CD4-positive, alpha-beta memory T cell (primary cell): ENCODE measurements around the gene PPP2R1A. TPM values are rescaled to one million over a fixed set of nuclear protein-coding genes. Genes with fewer than 3 reads are reported as not detected.

Source experiments
- CTCF ChIA-PET: fragments of 350-600 bp; sonication (Branson Sonifier 250); formaldehyde crosslinking; loops from one replicate; lab custom pipeline; 2021; ENCODE audit warnings: inconsistent platforms; ENCODE audit not compliant: partially characterized antibody; lab: Charles Lee
- POLR2A ChIA-PET: fragments of 350-600 bp; sonication (Branson Sonifier 250); formaldehyde crosslinking; loops from one replicate; lab custom pipeline; 2021; ENCODE audit not compliant: partially characterized antibody; lab: Charles Lee
- DNase-seq, 5 donors: peaks; one replicate each; pipeline versions ENCODE4 v3.0.0 to v3.0.0-alpha.2; 2020 to 2022; ENCODE audit warnings: mixed read lengths in 1 of 5
- H3K27ac ChIP-seq: one replicate; pipeline ENCODE4 v1.7.0; 2013; ENCODE audit warnings: low read depth, low read length
- H3K27me3 ChIP-seq: 2 replicates; pipeline ENCODE4 v1.7.0; 2013; ENCODE audit warnings: mild to moderate bottlenecking, low read length, moderate library complexity; ENCODE audit not compliant: insufficient read depth
- H3K36me3 ChIP-seq: 2 replicates; pipeline ENCODE4 v1.7.0; 2013; ENCODE audit warnings: mild to moderate bottlenecking, low read length, moderate library complexity; ENCODE audit not compliant: insufficient read depth
- H3K4me1 ChIP-seq: 2 replicates; pipeline ENCODE4 v1.7.0; 2013; ENCODE audit warnings: mild to moderate bottlenecking, low read length, moderate library complexity; ENCODE audit not compliant: insufficient read depth
- H3K4me3 ChIP-seq, 2 donors: one replicate each; pipeline ENCODE4 v1.7.0; 2013; ENCODE audit warnings: low read length in 2 of 2, mild to moderate bottlenecking in 1 of 2
- H3K9me3 ChIP-seq, 2 donors: one replicate each; pipeline ENCODE4 v1.7.0; 2013; ENCODE audit warnings: low read length in 2 of 2, control low read depth in 1 of 2; ENCODE audit not compliant: control insufficient read depth in 1 of 2
- H3K27ac Mint-ChIP-seq, 7 donors: one replicate each; pipeline ENCODE4 v1.8.0; 2020 to 2021; ENCODE audit warnings: mixed read lengths in 7 of 7, mild to moderate bottlenecking in 6 of 7, inconsistent platforms in 3 of 7, moderate library complexity in 3 of 7
- H3K27me3 Mint-ChIP-seq, 2 donors: one replicate each; pipeline ENCODE4 v1.8.0; 2020 to 2021; ENCODE audit warnings: mixed read lengths in 2 of 2
- H3K36me3 Mint-ChIP-seq, 2 donors: one replicate each; pipeline ENCODE4 v1.8.0; 2020 to 2021; ENCODE audit warnings: mixed read lengths in 2 of 2, inconsistent platforms in 1 of 2, mild to moderate bottlenecking in 1 of 2
- H3K4me1 Mint-ChIP-seq, 4 donors: one replicate each; pipeline ENCODE4 v1.8.0; 2020 to 2021; ENCODE audit warnings: mixed read lengths in 4 of 4, mild to moderate bottlenecking in 1 of 4
- H3K4me3 Mint-ChIP-seq, 8 donors: one replicate each; pipeline ENCODE4 v1.8.0; 2020 to 2021; ENCODE audit warnings: mixed read lengths in 8 of 8, mild to moderate bottlenecking in 7 of 8, moderate library complexity in 6 of 8, inconsistent platforms in 3 of 8
- H3K9me3 Mint-ChIP-seq, 8 donors: one replicate each; pipeline ENCODE4 v1.8.0; 2020 to 2021; ENCODE audit warnings: mixed read lengths in 8 of 8, mild to moderate bottlenecking in 5 of 8, inconsistent platforms in 3 of 8, moderate library complexity in 1 of 8
- intact Hi-C: fragments of 100-400 bp; cut with micrococcal nuclease; formaldehyde crosslinking; loops from one replicate; pipeline ENCODE4 v1.15.1; 2023
- polyA plus RNA-seq, 2 donors: library from polyadenylated mRNA; unstranded; fragments of 300-500 nt; fragmentation: Illumina TruSeq; gene quantifications; one replicate each; pipeline ENCODE4 v1.2.3, GENCODE V29; 2021
- total RNA-seq, 2 experiments: library from RNA; stranded (reverse); gene quantifications; one replicate each; pipeline ENCODE4 v1.2.3, GENCODE V29; 2021

The PPP2R1A gene
- total and polyA plus RNA-seq, 4 experiments from 2014 or later: 166 to 185 (median 177) TPM

DNA sequence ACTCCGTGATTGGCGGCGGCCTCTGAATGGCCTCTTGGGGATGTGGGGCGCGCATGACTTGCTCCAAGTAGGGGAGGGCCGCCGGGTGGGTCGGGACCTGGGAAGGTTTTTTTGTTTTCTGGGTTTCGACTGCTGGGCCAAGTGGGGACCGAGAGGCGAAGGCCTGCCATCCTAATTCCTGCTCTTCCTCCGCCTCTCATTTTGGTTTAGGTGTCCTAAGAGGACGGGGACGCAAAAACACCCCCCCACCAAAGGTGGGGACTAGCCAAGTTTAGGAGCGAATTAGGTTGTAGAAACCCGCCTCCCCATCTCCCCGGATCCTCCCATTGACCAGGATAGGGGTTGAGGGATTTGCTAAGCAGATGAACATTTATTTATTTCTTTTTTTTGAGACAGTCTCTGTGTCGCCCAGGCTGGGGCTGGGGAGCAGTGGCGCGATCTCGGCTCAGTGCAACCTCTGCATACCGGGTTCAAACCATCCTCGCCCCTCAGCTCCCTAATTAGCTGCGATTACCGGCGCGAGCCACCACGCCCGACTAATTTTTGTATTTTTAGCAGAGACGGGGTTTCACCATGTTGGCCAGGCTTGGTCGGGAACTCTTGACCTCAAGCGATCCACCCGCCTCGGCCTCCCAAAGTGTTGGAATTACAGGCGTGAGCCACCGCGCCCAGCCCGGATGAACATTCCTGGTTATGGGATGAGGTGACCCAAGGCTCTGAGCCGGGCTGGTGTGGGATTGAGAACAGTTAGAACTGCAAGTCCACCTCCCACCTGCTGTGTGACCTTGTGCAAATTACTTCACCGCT lies 838 bp downstream of the PPP2R1A start:
- H3K4me1 ChIP-seq: peaks cover 58% of the 10 kb centered on the region
- H3K27ac ChIP-seq: peak overlapping the region; percentile 93
- no peaks in the 10 kb centered on the region for H3K9me3 ChIP-seq
- peaks cover 22% of the 10 kb centered on the region for H3K36me3 ChIP-seq
- Mint-ChIP-seq H3K4me1 (peaks cover 38 to 64% (median 49%) of the 10 kb centered on the region in 4 donors), H3K27ac (peak overlapping the region; percentile 92 to 100 (median 99)), H3K9me3 (peaks cover 0 to 2% (median 0%) of the 10 kb centered on the region in 8 donors), H3K27me3 (no peaks in the 10 kb centered on the region), H3K4me3 (peak overlapping the region; percentile 94 to 99 (median 98)), H3K36me3 (peaks cover 20 to 32% of the 10 kb centered on the region in 2 donors)
- peak overlapping the region; percentile 75 to 87 for H3K4me3 ChIP-seq
- H3K27me3 ChIP-seq: no peaks in the 10 kb centered on the region
- intact Hi-C loops: loop anchor here (5.0 kb wide), 1 partner anchor 42 kb away; no protein-coding TSS in a partner anchor
- ChIA-PET POLR2A (interaction anchor here (3.3 to 3.4 kb wide), 2 partner anchors 19 to 50 kb away, joined by 40 to 67 read pairs; partner anchors contain the start of genes ZNF616 and ZNF836), CTCF (no interaction called here)
- no peak for DNase-seq

DNA sequence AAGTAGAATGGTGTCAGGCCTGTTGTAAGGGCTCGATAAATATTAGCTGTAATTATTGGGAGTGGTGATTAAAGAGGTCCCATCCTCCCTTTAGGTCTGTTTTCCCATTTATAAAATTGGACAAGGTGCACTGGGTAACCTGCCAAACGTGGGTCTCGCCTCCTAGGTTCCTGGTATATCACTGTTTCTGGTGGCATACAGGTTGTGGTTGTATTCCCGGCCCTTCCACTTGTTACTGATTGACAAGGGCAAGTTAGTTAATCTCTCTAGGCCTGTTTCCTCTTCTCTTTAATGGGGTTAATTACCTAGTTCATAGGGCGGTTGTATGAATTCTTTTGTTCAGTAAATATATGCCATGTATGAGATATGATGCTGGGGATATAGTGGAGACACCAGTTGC lies 1.5 kb downstream of the PPP2R1A start:
- Histone ChIP-seq H3K27ac (peak overlapping the region; percentile 93), H3K9me3 (no peaks in the 10 kb centered on the region), H3K4me1 (peaks cover 58% of the 10 kb centered on the region), H3K27me3 (no peaks in the 10 kb centered on the region), H3K4me3 (peak overlapping the region; percentile 75 to 87), H3K36me3 (peaks cover 29% of the 10 kb centered on the region)
- intact Hi-C loops: loop anchor here (5.0 kb wide), 1 partner anchor 41 kb away; no protein-coding TSS in a partner anchor
- peak overlapping the region; percentile 83 to 99 (median 98) for H3K4me3 Mint-ChIP-seq
- DNase-seq: no peak
- peaks cover 0 to 2% (median 0%) of the 10 kb centered on the region in 8 donors for H3K9me3 Mint-ChIP-seq
- H3K27ac Mint-ChIP-seq: peak overlapping the region; percentile 80 to 99 (median 92)
- H3K4me1 Mint-ChIP-seq: peaks cover 38 to 71% (median 53%) of the 10 kb centered on the region in 4 donors
- peaks cover 20 to 39% of the 10 kb centered on the region in 2 donors for H3K36me3 Mint-ChIP-seq
- CTCF ChIA-PET: no interaction called here
- POLR2A ChIA-PET: interaction anchor here (3.3 to 3.4 kb wide), 2 partner anchors 20 to 50 kb away, joined by 40 to 67 read pairs; partner anchors contain the start of genes ZNF616 and ZNF836
- no peaks in the 10 kb centered on the region for H3K27me3 Mint-ChIP-seq

DNA sequence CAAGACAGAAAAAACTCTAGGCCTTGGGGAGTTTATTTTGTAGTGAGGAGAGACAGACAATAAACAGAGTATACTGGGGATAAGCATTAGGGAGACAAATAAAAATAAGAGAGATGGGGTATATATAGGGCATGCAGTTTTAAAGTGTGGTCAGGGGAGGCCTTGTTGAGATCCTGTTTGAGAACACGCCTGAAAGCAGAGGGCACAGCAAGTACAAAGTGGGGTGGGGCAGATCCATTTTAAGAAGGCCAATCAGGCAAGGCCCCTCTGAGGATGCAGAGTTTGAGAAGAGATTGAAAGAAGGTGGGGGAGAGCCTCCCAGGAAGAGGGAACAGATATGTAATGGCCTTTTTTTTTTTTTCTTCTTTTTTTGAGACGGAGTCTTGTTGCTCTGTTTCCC lies 2.1 kb downstream of the PPP2R1A start:
- Histone ChIP-seq H3K4me3 (no peak overlapping the region), H3K27me3 (no peaks in the 10 kb centered on the region), H3K36me3 (peaks cover 35% of the 10 kb centered on the region), H3K9me3 (no peaks in the 10 kb centered on the region), H3K27ac (no peak overlapping the region), H3K4me1 (peaks cover 58% of the 10 kb centered on the region)
- CTCF ChIA-PET: interaction anchor here (1.1 kb wide), 1 partner anchor 46 kb away, joined by 4 read pairs; no protein-coding TSS in a partner anchor
- H3K27ac Mint-ChIP-seq: peak overlapping the region in 6 of 7 donors; percentile 71 to 99 (median 95)
- DNase-seq: no peak
- H3K4me1 Mint-ChIP-seq: peaks cover 42 to 76% (median 57%) of the 10 kb centered on the region in 4 donors
- peaks cover 20 to 45% of the 10 kb centered on the region in 2 donors for H3K36me3 Mint-ChIP-seq
- no peaks in the 10 kb centered on the region for H3K27me3 Mint-ChIP-seq
- peak overlapping the region; percentile 83 to 99 (median 98) for H3K4me3 Mint-ChIP-seq
- intact Hi-C loops: loop anchor here (5.0 kb wide), 1 partner anchor 40 kb away; no protein-coding TSS in a partner anchor
- peaks cover 0 to 2% (median 0%) of the 10 kb centered on the region in 8 donors for H3K9me3 Mint-ChIP-seq
- POLR2A ChIA-PET: interaction anchor here (1.7 kb wide), 1 partner anchor 20 kb away, joined by 9 read pairs; the partner anchor contains the start of gene ZNF836

GRCh38 chr19:52196256-52196967 lies 6.6 kb downstream of the PPP2R1A start:
- intact Hi-C loops: no loop called here
- Mint-ChIP-seq H3K27me3 (no peaks in the 10 kb centered on the region), H3K36me3 (peaks cover 21 to 67% of the 10 kb centered on the region in 2 donors), H3K4me3 (no peak overlapping the region), H3K4me1 (peaks cover 48 to 91% (median 71%) of the 10 kb centered on the region in 4 donors), H3K27ac (peak overlapping the region in 2 of 7 donors; percentile 18 to 64), H3K9me3 (no peaks in the 10 kb centered on the region)
- H3K36me3 ChIP-seq: peaks cover 60% of the 10 kb centered on the region
- ChIA-PET CTCF (no interaction called here), POLR2A (interaction anchor here (0.5 to 0.8 kb wide), 2 partner anchors 25 to 1170 kb away, joined by 3 read pairs; partner anchors contain the start of gene ZNF836)
- no peaks in the 10 kb centered on the region for H3K27me3 ChIP-seq
- H3K9me3 ChIP-seq: no peaks in the 10 kb centered on the region
- H3K4me1 ChIP-seq: peaks cover 43% of the 10 kb centered on the region
- no peak for DNase-seq
- H3K4me3 ChIP-seq: no peak overlapping the region
- no peak overlapping the region for H3K27ac ChIP-seq

- Mint-ChIP-seq H3K4me1 (peaks cover 44 to 88% (median 67%) of the 10 kb centered on the region in 4 donors), H3K4me3 (no peak overlapping the region), H3K27me3 (no peaks in the 10 kb centered on the region), H3K9me3 (no peaks in the 10 kb centered on the region), H3K27ac (peak overlapping the region in 1 of 7 donors; percentile 51), H3K36me3 (peaks cover 29 to 74% of the 10 kb centered on the region in 2 donors)
- H3K27me3 ChIP-seq: no peaks in the 10 kb centered on the region
- peaks cover 68% of the 10 kb centered on the region for H3K36me3 ChIP-seq
- no peak overlapping the region for H3K27ac ChIP-seq
- intact Hi-C loops: no loop called here
- no peak for DNase-seq
- CTCF ChIA-PET: interaction anchor here (0.8 to 1.6 kb wide), 2 partner anchors 9 to 40 kb away, joined by 3 to 6 read pairs; partner anchors contain the start of gene PPP2R1A
- POLR2A ChIA-PET: interaction anchor here (0.6 to 1.4 kb wide), 2 partner anchors 9 to 199 kb away, joined by 3 to 9 read pairs; partner anchors contain the start of gene PPP2R1A
- peaks cover 28% of the 10 kb centered on the region for H3K4me1 ChIP-seq
- no peak overlapping the region for H3K4me3 ChIP-seq
- no peaks in the 10 kb centered on the region for H3K9me3 ChIP-seq
These were observed 8.1 kb downstream of the PPP2R1A start for GRCh38 chr19:52197964-52198363.

GRCh38 chr19:52198678-52199077 lies 8.8 kb downstream of the PPP2R1A start:
- Histone ChIP-seq H3K9me3 (no peaks in the 10 kb centered on the region), H3K4me3 (no peak overlapping the region), H3K4me1 (peaks cover 20% of the 10 kb centered on the region), H3K36me3 (peaks cover 71% of the 10 kb centered on the region), H3K27ac (no peak overlapping the region), H3K27me3 (no peaks in the 10 kb centered on the region)
- peaks cover 43 to 88% (median 67%) of the 10 kb centered on the region in 4 donors for H3K4me1 Mint-ChIP-seq
- H3K9me3 Mint-ChIP-seq: no peaks in the 10 kb centered on the region
- H3K36me3 Mint-ChIP-seq: peaks cover 31 to 78% of the 10 kb centered on the region in 2 donors
- H3K27ac Mint-ChIP-seq: no peak overlapping the region
- no peak for DNase-seq
- no peak overlapping the region for H3K4me3 Mint-ChIP-seq
- POLR2A ChIA-PET: interaction anchor here (0.6 to 1.4 kb wide), 2 partner anchors 9 to 198 kb away, joined by 3 to 9 read pairs; partner anchors contain the start of gene PPP2R1A
- intact Hi-C loops: no loop called here
- H3K27me3 Mint-ChIP-seq: no peaks in the 10 kb centered on the region
- CTCF ChIA-PET: interaction anchor here (0.8 to 1.6 kb wide), 2 partner anchors 9 to 39 kb away, joined by 3 to 6 read pairs; partner anchors contain the start of gene PPP2R1A
